ENCODE measurements around the gene E2F8. TPM values are rescaled to one million over a fixed set of nuclear protein-coding genes. Genes with fewer than 3 reads are reported as not detected.

E2F8 gene
- total RNA-seq, 1 donor from 2014 or later, result 3.0 TPM

DNA sequence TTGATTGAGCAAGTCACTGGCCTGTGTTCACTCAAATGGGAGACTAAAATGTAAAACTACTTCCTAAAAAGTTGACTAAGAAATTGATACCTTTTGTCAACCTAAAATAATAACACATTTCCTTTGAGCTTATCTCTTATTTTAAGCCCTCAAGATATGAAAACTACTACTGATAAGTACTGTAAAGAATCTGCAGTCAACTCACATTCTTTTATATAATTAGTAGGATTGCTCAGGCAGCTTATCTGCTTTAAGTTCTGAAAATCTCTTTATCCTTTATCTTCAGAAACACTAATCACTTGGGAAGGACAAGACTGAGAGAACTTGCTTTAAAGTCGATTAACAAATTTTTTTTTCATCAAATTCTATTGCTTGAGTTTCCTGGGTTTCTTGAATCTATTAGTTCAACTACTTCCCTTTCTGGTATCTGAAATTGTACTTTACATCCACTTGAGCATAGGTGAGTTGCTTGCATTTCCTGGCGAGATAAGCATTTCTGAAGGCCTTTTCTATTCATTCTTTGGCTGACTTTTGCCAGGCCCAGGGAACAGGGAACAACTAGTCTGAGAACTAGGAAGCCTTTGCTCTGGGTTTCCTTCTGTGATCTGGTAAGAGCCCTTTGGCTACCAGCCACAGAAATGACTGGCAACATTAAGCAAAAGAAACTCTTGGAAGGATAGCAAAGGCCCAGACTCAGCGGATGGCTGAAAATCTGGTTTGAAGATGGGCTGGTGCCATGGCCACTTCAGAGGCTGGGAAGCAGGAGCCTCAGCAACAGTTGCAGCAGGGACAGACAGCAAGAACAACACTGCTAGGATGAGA is 19.6 kb downstream of the E2F8 start:
- DNase-seq (ENCODE audit: low spot score), result no peak

DNA sequence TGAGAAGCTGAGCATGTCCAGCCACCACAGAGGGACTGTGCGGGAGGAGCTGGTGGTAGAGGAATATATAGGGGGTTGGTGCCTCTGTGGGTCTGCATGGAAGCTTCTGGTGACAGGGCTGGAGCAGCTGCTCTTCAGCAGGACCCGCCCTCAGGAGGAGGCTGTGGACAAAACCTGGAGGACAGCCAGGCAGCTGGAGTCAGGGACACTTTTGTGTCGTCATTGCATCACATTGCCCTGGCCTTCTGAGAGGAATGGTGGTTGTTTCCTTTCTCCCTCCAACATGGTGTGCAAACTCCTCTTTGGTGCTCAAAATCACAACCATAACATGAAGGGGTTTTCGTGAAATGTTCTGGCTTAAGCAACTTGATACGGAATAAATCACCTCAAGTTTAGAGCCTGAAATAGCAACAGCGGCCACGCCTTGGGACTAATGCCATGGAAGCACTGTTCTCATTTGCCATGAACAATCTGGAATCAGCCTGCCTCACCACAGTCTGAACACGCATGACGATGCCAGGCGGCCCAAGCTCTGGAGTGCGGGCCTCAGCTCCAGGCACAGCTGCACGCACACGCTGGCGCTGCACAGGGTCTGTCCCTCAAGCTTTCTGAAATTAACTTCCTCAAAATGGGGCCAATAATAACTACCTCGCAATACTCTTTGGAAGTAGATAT is 21.8 kb downstream of the E2F8 start:
- no peak for DNase-seq (ENCODE audit: low spot score)

DNA sequence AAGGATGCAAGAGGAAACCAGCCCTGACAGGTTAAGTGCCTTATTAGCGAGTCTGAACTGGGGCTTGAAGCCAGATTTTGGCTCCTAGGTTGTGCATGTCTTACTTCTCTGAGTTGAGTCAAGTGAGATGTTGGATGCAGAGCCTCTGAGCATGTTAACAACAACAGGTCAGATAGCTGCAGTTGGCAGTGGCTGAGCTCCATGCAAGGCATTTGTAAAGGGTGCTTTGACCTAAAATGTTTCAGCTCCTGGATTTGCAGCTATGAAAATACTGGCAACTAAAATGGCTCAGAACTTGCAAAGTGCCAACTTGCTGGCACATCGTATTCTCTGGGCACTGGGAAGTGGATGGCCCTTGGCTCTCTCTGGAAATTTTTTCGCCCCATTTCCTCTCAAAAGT is 22.5 kb downstream of the E2F8 start:
- no peak for DNase-seq (ENCODE audit: low spot score)

DNA sequence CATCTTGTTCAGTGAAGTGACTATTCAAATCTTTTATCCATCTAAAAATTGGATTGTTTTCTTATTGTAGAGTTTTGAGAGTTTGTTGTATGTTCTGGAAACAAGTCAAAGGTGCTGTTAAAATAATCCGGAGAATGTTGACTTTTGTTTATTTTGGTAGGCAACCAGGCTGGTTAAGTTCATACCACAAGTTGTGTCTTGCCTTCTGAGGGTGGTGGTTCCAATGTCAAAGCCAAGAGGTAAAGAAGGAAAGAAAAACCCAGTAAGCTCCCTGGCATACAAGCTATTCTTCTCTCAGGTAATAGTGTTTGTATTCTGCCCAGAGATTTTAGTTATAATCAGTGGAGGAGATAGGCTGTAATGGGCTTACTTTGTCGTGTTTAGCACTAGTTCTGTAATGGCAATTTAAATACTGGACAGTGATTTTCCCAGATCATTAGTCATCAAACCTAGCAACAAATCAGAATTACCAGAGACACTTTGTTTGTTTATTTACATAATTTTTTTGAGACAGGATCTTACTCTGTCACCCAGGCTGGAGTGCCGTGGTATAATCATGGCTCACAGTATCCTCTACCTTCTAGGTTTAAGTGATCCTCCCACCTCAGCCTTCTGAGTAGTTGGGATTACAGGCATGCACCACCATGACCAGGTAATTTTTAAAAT is 23.9 kb downstream of the E2F8 start:
- no peak for DNase-seq (ENCODE audit: low spot score)

DNA sequence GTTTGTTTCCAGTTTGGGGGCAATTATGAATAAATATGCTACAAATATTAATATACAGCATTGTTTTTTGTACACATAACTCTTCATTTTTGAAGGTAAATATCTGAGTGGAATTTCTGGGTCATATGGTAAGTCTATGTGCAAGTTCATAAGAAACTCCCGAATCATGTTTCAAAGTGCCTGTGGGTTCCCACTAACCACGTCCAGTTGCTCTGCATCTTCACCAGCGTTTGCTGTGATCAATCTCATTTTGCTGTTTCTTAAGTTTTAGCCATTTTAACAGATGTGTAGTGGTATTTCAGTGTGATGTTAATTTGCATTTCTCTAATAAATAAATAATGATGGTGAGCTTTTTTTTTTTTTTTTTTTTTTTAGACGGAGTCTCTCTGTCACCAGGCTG is 24.7 kb downstream of the E2F8 start:
- no peak for DNase-seq (ENCODE audit: low spot score)

DNA sequence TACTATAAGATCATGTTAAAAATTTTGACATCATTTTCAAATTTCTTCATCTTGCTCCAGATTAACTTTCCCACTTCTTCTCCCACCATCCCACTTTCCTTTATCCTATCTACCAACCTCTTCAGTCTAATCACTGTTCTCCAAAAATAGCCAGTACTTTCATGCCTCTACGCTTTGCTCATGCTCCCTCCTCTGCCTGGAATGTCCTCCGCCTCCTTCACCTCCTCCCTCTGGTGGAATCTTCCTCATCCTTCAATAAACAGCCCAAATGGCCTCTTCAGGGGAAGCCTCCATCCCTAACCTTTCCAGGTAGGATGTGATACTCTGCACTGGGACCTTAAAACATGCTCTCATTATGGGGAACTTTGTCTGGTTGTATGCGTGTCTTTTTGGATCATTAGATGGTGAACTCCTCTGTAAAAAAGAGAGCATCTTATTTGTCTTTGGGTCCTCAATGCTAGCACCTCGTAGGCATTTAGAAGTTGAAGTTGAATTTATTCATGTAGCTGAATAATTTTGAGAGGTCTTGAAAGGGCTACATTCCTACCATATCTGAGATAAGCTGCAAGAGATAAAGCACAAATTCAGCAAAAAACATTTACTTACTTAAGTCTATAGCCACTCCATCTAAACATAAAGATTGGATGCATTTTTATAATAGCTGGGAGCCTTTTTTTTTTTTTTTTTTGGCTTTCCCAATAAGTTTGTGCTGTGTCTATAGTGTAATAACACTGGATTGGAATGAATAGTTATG is 31.0 kb downstream of the E2F8 start:
- no peak for DNase-seq (ENCODE audit: low spot score)

DNA sequence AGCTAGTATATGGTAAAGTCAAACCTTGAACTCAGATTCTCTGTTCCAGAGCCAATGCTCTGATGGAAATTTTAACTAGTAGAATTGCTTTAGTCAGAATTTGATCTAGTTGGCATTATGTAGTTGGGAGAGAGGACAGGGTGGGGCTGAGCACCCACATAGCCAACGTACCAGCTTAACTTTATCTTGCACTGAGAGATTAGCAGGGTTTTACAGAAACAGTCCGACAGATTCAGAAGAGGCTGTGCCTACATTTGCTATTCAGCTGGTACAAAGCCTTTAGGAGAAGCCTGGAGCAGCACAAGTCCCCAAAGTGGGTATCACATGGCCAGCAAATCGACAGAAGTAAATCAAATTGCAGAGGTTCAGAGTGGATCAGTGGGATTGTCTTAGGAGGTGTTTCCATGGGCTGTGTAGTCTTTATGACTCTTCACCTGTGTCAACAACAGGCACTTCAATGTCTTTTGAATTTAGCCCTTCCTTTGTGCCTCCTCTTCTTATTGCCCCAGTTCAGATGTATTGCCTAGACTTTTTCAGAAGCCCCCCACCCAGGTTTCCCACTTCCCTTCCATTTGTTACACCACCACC is 31.7 kb downstream of the E2F8 start:
- no peak for DNase-seq (ENCODE audit: low spot score)

DNA sequence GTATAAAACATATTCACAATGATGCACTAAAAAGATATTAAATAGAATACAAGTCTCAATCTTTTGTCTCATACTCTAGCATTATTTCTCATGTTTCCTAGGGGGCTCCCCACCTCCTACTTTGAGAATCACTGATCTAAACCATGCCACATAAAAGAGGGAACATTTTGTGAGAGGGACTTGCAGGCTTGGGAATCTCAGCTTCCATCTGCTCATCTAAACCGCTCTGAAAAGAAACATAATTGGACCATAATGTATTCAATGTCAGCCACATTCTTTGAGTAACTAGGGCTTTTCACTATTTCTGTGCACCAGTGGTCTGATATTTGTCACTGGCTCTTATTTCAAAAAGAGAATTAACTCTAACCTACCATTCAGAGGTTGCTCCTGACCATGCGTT is 32.6 kb downstream of the E2F8 start:
- DNase-seq (ENCODE audit: low spot score), result no peak

DNA sequence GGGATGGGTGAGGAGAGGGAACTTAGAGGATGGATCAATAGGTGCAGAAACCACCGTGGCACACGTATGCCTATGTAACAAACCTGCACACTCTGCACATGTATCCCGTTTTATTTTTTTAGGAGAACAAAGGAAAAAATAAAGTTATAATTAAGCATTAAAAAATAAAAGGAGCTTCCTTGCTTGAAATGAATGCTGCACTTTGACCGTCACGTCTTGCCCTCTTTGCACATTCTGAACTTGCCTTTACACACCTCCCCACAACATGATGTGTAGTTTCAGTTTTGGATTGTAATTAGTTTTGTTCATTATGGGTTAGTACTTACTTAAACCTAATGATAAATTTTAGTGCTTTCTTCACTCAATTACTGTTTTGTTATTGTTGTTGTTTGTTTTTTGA is 35.9 kb downstream of the E2F8 start:
- DNase-seq (ENCODE audit: low spot score), result no peak

DNA sequence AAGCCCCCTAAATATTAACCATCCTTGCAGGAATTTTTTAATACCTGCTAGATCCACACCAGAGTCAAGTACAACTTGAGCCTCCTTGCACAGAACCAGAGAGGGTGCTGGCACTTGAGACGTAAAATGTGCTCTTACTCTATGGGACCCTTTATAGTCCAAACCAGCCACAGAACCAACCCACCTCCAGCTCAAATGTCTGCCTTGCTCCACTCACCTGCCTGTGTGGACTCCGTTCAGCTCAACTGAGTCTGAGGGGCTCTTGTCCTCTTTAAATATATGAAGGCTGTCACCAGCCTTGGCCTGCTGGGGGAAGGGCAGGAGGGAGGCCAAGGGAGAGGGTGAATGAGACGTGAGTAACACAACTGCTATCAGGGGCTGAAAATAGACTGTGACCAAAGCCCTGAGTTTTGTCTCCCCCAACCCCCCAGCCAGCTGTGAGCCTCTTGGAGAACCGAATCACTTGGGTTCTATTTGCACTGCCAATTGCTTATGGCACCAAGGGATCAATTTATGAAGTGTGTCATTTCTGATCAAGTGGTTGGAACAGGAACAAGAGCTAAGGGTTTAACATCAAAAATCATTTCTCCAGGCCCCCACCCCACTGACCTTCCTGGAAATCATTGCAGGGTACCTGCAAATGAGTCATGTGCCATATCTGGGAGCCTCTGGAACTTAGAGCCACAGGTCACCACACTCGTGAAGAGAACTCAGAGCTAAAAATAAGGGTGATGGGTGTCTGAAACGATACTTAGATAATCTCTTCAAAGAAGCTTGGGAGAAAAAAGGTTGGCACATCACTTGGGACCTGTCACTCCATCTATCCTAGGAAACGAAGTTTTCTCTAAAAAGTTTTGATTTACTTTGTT is 38.8 kb downstream of the E2F8 start, which contains the start of gene CSRP3:
Gene CSRP3 (minus strand): TSS at position 247 of the 869 bp plus-strand sequence. CDS start 9,535 bp downstream, outside the sequence.
- DNase-seq (ENCODE audit: low spot score), result no peak

DNA sequence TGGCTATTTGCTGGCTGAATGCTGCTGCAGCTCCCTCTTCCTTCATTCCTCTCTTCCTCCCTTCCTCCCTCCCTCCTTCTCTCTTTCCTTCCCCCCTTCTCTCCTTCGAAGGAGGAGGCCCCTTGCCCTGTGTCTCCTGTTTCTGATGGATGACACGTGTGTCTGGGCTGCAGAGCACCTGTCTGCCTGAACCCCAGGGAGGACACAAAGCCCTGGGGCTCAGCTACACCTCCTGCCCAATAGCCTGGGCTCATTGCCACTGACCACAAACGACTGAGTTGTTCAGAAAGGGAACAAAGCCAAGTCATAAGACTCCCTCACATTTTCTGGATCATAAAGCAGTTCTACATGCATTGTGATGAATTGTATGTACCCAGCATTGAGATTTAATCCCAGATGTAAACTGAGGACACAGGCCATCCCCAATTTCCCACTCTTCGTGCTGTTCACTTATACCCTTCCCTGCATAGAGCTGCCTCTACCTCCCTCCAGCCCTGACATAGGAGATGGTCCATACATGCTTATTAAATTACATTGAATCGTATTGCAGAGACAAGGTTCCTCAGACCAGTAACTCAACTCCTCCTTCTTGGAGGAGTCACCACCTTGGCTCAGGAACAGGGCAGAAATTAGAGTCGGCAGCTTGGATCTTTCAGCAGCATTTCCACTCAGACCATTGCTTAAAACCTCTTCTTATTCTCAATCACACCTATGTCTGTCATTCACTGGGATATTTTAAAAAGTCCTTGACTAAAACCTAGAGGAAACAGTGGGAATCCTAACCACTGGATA is 40.1 kb downstream of the E2F8 start:
- no peak for DNase-seq (ENCODE audit: low spot score)

DNA sequence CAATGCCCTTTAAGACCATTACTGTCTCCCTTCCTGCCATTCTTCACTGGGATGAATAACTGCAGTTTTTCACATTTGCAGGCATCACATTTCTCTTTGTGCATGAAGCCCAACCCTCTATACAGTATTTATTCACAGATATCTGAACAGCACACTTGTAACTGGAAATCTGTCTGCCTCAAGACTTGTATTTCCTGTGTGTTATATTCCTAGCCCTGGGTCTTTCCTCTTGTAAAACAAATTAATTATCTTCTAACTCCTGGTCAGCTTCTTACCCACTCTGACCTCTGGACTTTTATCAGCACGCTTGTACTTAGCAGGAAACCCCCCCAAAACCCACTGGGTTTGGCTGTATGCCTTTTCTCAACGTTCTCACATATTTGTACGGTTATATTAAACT is 41.0 kb downstream of the E2F8 start:
- DNase-seq (ENCODE audit: low spot score), result no peak

DNA sequence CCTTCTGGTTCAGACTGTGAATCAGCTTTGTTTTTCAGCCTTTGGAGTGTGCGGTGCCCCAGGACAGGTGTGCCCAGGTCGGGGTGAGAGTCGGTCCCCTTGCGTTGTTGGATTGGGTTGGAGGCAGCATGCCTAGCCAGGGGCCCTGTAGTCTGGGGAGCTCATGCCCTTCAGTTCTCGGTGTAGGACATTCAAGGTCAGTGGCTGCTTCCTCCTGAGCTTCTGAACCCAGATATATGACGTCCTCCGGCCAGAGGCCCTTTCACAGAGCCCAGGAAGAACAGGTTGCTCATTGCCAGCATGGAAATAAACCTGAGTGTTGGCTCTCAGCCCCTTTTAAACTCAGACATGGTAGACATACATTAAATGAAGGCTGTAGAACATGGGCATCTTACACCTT is 41.7 kb downstream of the E2F8 start:
- DNase-seq (ENCODE audit: low spot score), result no peak

DNA sequence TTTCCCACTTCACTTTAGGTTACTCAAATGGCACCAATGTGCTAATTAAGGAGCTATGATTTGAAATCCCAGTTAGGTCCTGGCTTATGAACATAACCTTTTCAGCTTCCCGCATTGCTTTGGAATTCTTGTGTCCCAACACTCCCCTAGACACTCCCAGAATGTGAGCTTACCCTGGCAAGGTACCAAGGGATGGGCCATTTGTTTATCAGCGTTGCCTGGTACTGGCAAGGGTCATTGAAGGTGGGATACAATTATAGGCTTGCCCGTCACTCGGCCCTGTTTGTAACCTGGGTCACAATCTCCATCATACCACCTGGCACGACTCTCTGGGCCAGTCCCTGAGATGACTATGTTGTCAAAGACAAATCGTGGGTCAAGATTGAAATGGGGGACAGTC is 44.3 kb downstream of the E2F8 start:
- no peak for DNase-seq (ENCODE audit: low spot score)

DNA sequence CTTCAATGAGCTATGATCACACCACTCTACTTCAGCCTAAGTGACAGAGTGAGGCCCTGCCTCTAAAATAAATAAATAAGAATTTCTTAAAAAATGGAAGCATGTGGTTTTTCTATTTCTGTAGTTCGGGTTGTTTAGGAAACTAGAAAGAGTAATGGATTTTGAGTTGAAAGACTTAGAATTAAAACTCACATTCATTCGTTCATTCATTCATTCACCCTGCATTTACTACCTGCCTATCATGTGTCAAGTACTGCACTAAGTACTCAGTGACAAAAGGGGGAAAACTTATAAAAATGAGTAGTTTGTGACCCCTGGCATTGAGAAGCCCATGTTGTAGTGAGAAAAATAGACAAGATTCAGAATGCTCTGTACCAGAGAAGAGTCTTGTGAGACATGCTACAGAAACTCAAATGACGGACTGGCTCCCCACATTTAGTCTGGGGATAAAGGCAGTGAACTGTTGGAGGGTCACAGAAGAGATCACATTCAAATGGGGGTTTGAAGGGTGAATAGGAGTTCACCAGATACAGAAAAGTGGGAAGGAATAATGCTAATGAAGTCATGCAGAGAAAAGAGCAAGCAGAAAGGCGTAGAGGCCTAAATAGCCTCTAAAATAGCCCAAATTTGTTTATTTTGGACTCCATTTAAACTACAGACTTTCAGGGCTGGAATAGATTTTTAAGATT is 46.0 kb downstream of the E2F8 start:
- DNase-seq (ENCODE audit: low spot score), result no peak

DNA sequence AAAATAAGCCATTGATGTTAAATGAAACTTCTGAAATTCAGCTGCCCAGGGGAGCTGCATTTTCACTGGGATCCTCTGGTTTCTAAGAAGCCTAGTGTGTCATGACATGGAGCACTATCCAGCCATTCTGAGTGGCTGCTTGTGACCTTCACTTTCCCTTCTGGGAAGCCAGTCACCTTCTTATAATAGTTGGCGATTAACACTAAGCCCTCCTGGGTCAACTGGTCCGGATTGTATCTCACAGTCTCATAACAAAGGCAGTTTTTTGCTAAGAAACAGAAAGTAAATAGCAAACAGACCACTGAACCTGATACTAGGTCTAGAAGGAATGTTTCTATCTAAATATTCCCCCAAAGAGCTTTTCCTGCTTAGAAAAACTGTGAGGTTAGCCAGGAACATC is 46.8 kb downstream of the E2F8 start:
- DNase-seq (ENCODE audit: low spot score), result no peak

DNA sequence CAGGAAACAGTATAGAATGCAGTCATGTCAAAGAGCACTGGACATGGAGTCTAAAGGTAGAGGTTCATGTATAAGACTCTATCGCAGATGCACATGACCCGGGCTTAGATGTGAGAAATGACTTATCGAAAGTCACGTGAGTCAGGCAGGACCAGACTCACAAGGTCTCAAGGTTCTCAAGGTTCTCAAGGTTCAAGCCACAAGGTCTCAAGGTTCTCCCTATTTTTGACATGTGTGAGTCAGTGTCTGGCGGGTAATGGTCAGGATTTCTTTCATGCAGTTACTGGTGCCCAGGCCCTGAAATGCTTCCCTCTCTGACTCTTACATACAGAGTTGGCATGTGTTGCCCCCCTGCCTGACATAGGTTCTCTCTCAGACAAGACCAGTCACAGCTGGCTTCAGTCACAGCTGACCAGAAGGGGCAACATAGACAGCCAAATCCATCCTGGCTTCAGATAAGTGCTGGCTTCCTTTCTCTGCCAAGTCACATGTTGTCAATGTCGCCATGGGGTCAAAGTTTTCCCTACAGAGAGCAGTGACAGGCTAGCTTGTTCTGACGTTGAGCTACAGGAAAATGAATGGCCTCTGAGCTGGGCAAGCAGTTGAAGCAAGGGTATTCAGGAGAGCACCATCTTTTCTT is 49.1 kb downstream of the E2F8 start:
- DNase-seq (ENCODE audit: low spot score), result no peak

DNA sequence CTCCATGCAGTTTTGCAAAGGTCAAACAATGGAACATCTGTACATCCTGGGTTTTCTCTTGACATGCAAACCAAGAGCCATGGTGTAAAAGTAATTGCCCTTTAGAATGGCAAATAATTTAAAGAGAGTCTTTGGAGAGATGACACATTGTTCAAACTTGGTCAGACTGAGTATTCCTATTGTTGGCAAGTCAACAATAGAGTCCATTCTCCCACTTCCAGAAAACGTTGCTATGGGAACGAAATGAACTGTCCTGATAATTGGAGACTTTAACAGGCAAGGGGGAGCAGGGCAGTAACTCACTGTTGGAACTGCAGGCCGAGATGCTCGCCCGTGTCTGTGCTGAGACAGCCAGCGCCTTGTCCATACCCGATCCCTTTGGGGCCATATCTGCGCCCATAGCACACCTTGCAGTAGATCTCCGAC is 52.9 kb downstream of the E2F8 start:
- DNase-seq (ENCODE audit: low spot score), result no peak
